ENCODE results near the gene ELOVL6. TPM values are rescaled to one million over a fixed set of nuclear protein-coding genes. Genes with fewer than 3 reads are reported as not detected.

Gene ELOVL6
- total and polyA plus RNA-seq, 8 donors = 3.2 to 27.9 (median 4.4) TPM

GRCh38 chr4:110172972-110173371, 25.4 kb downstream of the ELOVL6 start:
- Histone ChIP-seq H3K4me3 (no peak overlapping the region), H3K4me1 (peaks cover 0 to 12% (median 0%) of the 10 kb centered on the region in 4 donors), H3K9me3 (no peaks in the 10 kb centered on the region), H3K36me3 (no peaks in the 10 kb centered on the region), H3K27ac (peak overlapping the region in 2 of 5 donors; percentile 20 to 77), H3K27me3 (no peaks in the 10 kb centered on the region)
- DNase-seq = peak in 1 of 2 donors; percentile 81
- WGBS, 5 donors = 37 to 66% (median 45%) methylated on average over 1 of the region's 1 CpG
- intact Hi-C loops (cut with DNase I; ENCODE audit: low total_unique reads) = no loop called here
- TF ChIP-seq CTCF (IDR thresholded peaks at IDR 0.05) (no peak), POLR2AphosphoS5 (IDR thresholded peaks at IDR 0.05) (peak in 2 of 3 donors; percentile 57 to 61), POLR2A (IDR thresholded peaks at IDR 0.05) (no peak), EP300 (IDR thresholded peaks at IDR 0.05) (no peak)

GRCh38 chr4:110171971-110172370, 26.4 kb downstream of the ELOVL6 start:
- Histone ChIP-seq H3K4me1 (peaks cover 0 to 12% (median 0%) of the 10 kb centered on the region in 4 donors), H3K4me3 (no peak overlapping the region), H3K27ac (no peak overlapping the region), H3K27me3 (no peaks in the 10 kb centered on the region), H3K36me3 (no peaks in the 10 kb centered on the region), H3K9me3 (no peaks in the 10 kb centered on the region)
- no peak for DNase-seq
- WGBS, 5 donors = 64 to 84% (median 75%) methylated on average over 1 of the region's 1 CpG
- no peak for TF ChIP-seq CTCF (IDR thresholded peaks at IDR 0.05)
- TF ChIP-seq EP300 (IDR thresholded peaks at IDR 0.05) = no peak
- no peak for TF ChIP-seq POLR2AphosphoS5 (IDR thresholded peaks at IDR 0.05)
- no peak for TF ChIP-seq POLR2A (IDR thresholded peaks at IDR 0.05)
- intact Hi-C loops (cut with DNase I; ENCODE audit: low total_unique reads) = no loop called here

GRCh38 chr4:110170861-110171260, 27.6 kb downstream of the ELOVL6 start:
- 89 to 98% (median 97%) methylated on average over 3 of the region's 3 CpGs for WGBS, 5 donors
- Histone ChIP-seq H3K27ac (no peak overlapping the region), H3K27me3 (no peaks in the 10 kb centered on the region), H3K36me3 (no peaks in the 10 kb centered on the region), H3K4me1 (peaks cover 0 to 19% (median 0%) of the 10 kb centered on the region in 4 donors), H3K9me3 (no peaks in the 10 kb centered on the region), H3K4me3 (no peak overlapping the region)
- intact Hi-C loops (cut with DNase I; ENCODE audit: low total_unique reads) = no loop called here
- no peak for DNase-seq
- TF ChIP-seq POLR2AphosphoS5 (IDR thresholded peaks at IDR 0.05) = no peak
- TF ChIP-seq POLR2A (IDR thresholded peaks at IDR 0.05) = no peak
- no peak for TF ChIP-seq EP300 (IDR thresholded peaks at IDR 0.05)
- TF ChIP-seq CTCF (IDR thresholded peaks at IDR 0.05) = no peak

- DNase-seq = peak in 1 of 2 donors; percentile 59
- 47 to 67% (median 59%) methylated on average over 5 of the region's 5 CpGs for WGBS, 5 donors
- Histone ChIP-seq H3K36me3 (no peaks in the 10 kb centered on the region), H3K27me3 (no peaks in the 10 kb centered on the region), H3K4me1 (peaks cover 0 to 36% (median 5%) of the 10 kb centered on the region in 4 donors), H3K27ac (peak overlapping the region in 4 of 5 donors; percentile 6 to 61 (median 32)), H3K4me3 (no peak overlapping the region), H3K9me3 (no peaks in the 10 kb centered on the region)
- TF ChIP-seq CTCF (IDR thresholded peaks at IDR 0.05) = no peak
- peak in 1 of 3 donors; percentile 17 for TF ChIP-seq POLR2AphosphoS5 (IDR thresholded peaks at IDR 0.05)
- intact Hi-C loops (cut with DNase I; ENCODE audit: low total_unique reads) = no loop called here
Observed at GRCh38 chr4:110165382-110166286, 32.8 kb downstream of the ELOVL6 start.

Measured in stomach (tissue), 9 donors.